Colon (tissue), 2 donors: ENCODE measurements around the gene GJA10.

Experiments used
- FAIRE-seq: peaks from 2 replicates; lab custom pipeline; 2012; peaks lifted over from hg19 to GRCh38; lab: Jason Lieb, UNC
- donor health status: control.
- donor health status: control.

GJA10 gene

DNA sequence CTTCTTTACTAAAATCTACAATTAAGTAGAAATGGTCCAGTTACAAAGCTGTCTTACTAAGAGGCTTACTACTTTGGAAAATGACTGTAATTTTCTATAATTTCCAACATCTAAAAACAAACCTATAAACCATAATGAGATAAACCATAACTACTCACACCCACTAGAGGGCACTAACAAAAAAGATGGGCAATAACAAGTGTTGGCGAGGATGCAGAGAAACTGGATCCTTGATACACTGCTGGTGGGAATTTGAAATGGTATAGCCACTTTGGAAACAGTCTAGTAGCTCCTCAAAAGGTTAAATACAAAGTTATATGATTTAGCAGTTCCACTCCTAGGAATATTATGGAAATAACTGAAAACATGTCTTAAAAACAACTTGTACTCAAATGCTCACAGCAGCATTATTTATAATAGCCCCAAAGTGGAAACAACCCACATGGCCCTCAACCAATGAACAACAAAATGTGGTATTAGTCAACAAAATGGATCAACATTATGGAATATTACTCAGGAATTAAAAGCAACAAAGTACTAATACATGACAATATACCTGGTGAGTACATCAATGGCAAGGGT lies 50.6 kb downstream of the GJA10 start:
- FAIRE-seq, result no peak
